GM23338 (cell line): ENCODE measurements around the gene SCLY. TPM values are rescaled to one million over a fixed set of nuclear protein-coding genes. Genes with fewer than 3 reads are reported as not detected.

ENCODE experiments used
- ATAC-seq: fragments of 200-7000 bp; cut with Tn5 transposase; 3 replicates; pipeline ENCODE4 v1.9.1; 2020
- DNase-seq: peaks from one replicate; pipeline ENCODE4 v3.0.0-alpha.2; 2015; ENCODE audit warnings: low spot score
- H2AFZ ChIP-seq: fragments of 200-600 bp; sonication (generic); 2 replicates; pipeline ENCODE4 v1.8.0; 2016; ENCODE audit warnings: antibody characterized with exemption, mild to moderate bottlenecking, moderate library complexity
- H3F3A ChIP-seq: fragments of 200-600 bp; sonication (generic); replicated peaks from 2 replicates; pipeline ENCODE4 v1.8.0; 2017; ENCODE audit warnings: antibody characterized with exemption, mixed run types, low read depth
- H3K27ac ChIP-seq: fragments of 200-600 bp; sonication (generic); 2 replicates; pipeline ENCODE4 v1.6.1; 2016; ENCODE audit warnings: low read depth
- H3K27me3 ChIP-seq: fragments of 200-600 bp; sonication (generic); 2 replicates; pipeline ENCODE4 v1.8.0; 2016; ENCODE audit warnings: mild to moderate bottlenecking, mixed run types, moderate library complexity; ENCODE audit not compliant: insufficient read depth
- H3K36me3 ChIP-seq: fragments of 200-600 bp; sonication (generic); 2 replicates; pipeline ENCODE4 v1.8.0; 2016; ENCODE audit warnings: mild to moderate bottlenecking; ENCODE audit not compliant: insufficient read depth
- H3K4me1 ChIP-seq: fragments of 200-600 bp; sonication (generic); 2 replicates; pipeline ENCODE4 v1.8.0; 2016; ENCODE audit warnings: mild to moderate bottlenecking, moderate library complexity; ENCODE audit not compliant: insufficient read depth
- H3K4me2 ChIP-seq: fragments of 200-600 bp; sonication (generic); 2 replicates; pipeline ENCODE4 v1.7.1; 2017; ENCODE audit warnings: mixed run types
- H3K4me3 ChIP-seq: fragments of 200-600 bp; sonication (generic); 2 replicates; pipeline ENCODE4 v1.6.1; 2016; ENCODE audit warnings: mixed run types
- H3K79me2 ChIP-seq: fragments of 200-600 bp; sonication (generic); replicated peaks from 2 replicates; pipeline ENCODE4 v1.8.0; 2017; ENCODE audit warnings: mild to moderate bottlenecking; ENCODE audit not compliant: insufficient read depth
- H3K9me2 ChIP-seq: fragments of 200-600 bp; sonication (generic); 2 replicates; pipeline ENCODE4 v1.8.0; 2017; ENCODE audit not compliant: insufficient read depth
- H4K20me1 ChIP-seq: fragments of 200-600 bp; sonication (generic); replicated peaks from 2 replicates; pipeline ENCODE4 v1.8.0; 2017; ENCODE audit warnings: mild to moderate bottlenecking; ENCODE audit not compliant: insufficient read depth
- H3K27ac Mint-ChIP-seq: 2 replicates; pipeline ENCODE4 v1.8.0; 2020; ENCODE audit warnings: inconsistent platforms, mild to moderate bottlenecking, moderate library complexity, mixed read lengths
- H3K27me3 Mint-ChIP-seq: 3 replicates; pipeline ENCODE4 v1.8.0; 2022; ENCODE audit warnings: low read depth, mild to moderate bottlenecking, moderate library complexity, mixed read lengths, inconsistent platforms; ENCODE audit not compliant: insufficient read depth, poor library complexity
- H3K36me3 Mint-ChIP-seq: 3 replicates; pipeline ENCODE4 v1.8.0; 2021; ENCODE audit warnings: low read depth, mild to moderate bottlenecking, inconsistent platforms, moderate library complexity, mixed read lengths
- H3K4me1 Mint-ChIP-seq: 3 replicates; pipeline ENCODE4 v1.8.0; 2020; ENCODE audit warnings: mild to moderate bottlenecking, inconsistent platforms, mixed read lengths
- H3K4me3 Mint-ChIP-seq: 3 replicates; pipeline ENCODE4 v1.8.0; 2021; ENCODE audit warnings: moderate library complexity, mild to moderate bottlenecking, inconsistent platforms, mixed read lengths
- H3K9me3 Mint-ChIP-seq: 3 replicates; pipeline ENCODE4 v1.8.0; 2020; ENCODE audit warnings: moderate library complexity, mild to moderate bottlenecking, inconsistent platforms, mixed read lengths
- CREB1 ChIP-seq: fragments of 250-450 bp; sonication (Bioruptor Pico); IDR thresholded peaks from 2 replicates; pipeline ENCODE4 v1.5.0; 2020; ENCODE audit warnings: low read depth, mild to moderate bottlenecking, moderate library complexity
- EZH2 ChIP-seq: fragments of 200-600 bp; sonication (generic); IDR thresholded peaks from one replicate; pipeline ENCODE4 v1.8.0; 2017; ENCODE audit warnings: antibody characterized with exemption, mild to moderate bottlenecking, low read depth; ENCODE audit not compliant: unreplicated experiment
- NANOG ChIP-seq: IDR thresholded peaks from 2 replicates; pipeline ENCODE4 v1.6.1; 2016; ENCODE audit warnings: antibody characterized with exemption, borderline replicate concordance
- POLR2AphosphoS5 ChIP-seq: IDR thresholded peaks from 2 replicates; pipeline ENCODE4 v1.6.1; 2016; ENCODE audit warnings: antibody characterized with exemption, low read depth
- STAT1 ChIP-seq: IDR thresholded peaks from one replicate; pipeline ENCODE4 v1.6.1; 2016; ENCODE audit warnings: antibody characterized with exemption; ENCODE audit not compliant: unreplicated experiment
- ZNF114 ChIP-seq: fragments of 250-450 bp; sonication (Bioruptor Pico); IDR thresholded peaks from 2 replicates; pipeline ENCODE4 v1.5.0; 2020; ENCODE audit warnings: mild to moderate bottlenecking, moderate library complexity
- ZNF331 ChIP-seq: fragments of 250-450 bp; sonication (Bioruptor Pico); IDR thresholded peaks from 2 replicates; pipeline ENCODE4 v1.5.0; 2020; ENCODE audit warnings: low read depth, mild to moderate bottlenecking, moderate library complexity
- ZNF462 ChIP-seq: fragments of 250-450 bp; sonication (Bioruptor Pico); IDR thresholded peaks from 2 replicates; pipeline ENCODE4 v1.5.0; 2020; ENCODE audit warnings: mild to moderate bottlenecking, moderate library complexity
- polyA plus RNA-seq: library from polyadenylated mRNA; unstranded; fragments of >200 nt; fragmentation: Nextera tagmentation; extraction: Ambion mirVana; gene quantifications from 2 replicates; pipeline ENCODE4 v1.2.1, GENCODE V29; 2016
- total RNA-seq: library from RNA; depleted of rRNA; stranded (reverse); fragments of >200 nt; shearing (Covaris generic); gene quantifications from 2 replicates; pipeline ENCODE4 v1.2.3, GENCODE V29; 2014

Gene SCLY
- total and polyA plus RNA-seq, 2 experiments from 2014 or later: 57.2 to 80.3 TPM

DNA sequence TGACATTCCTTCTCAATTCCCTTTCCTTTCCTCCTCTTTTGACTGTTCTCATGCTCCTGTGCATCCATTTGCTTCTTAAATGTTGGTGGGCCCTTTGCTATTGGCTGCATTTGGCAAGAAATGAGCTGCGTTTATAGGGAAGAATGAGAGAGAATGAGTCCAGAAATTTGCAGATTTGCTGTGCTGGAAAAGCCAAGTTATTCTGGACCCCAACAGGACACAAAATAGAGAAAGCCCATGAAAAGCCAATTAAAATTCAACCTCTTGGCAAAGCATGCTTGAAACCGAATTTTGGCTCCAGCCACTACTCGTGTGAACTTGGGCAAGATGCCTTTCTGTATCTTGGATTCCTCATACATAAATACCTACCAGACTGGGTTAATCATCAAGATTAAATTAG lies 1.3 kb upstream of the SCLY start:
- ATAC-seq: no peak
- TF ChIP-seq EZH2 (no peak), NANOG (no peak), ZNF462 (CRISPR knock-in tag) (no peak), CREB1 (CRISPR knock-in tag) (no peak), STAT1 (no peak), ZNF114 (CRISPR knock-in tag) (no peak), POLR2AphosphoS5 (no peak), ZNF331 (CRISPR knock-in tag) (no peak)
- Histone ChIP-seq H3K4me2 (peak overlapping the region; percentile 98), H3K27me3 (no peaks in the 10 kb centered on the region), H3F3A (0 out of 2 replicates have a peak, but pooled peaks cover 3% of the 10 kb centered on the region), H4K20me1 (no peaks in the 10 kb centered on the region), H3K36me3 (peaks cover 3% of the 10 kb centered on the region; the same call in 1 of the 2 replicates), H3K27ac (no peak overlapping the region), H3K79me2 (peaks cover 41% of the 10 kb centered on the region), H3K4me3 (peak overlapping the region; percentile 99), H3K4me1 (peaks cover 19% of the 10 kb centered on the region), H3K9me2 (no peaks in the 10 kb centered on the region), H2AFZ (no peak overlapping the region)
- Mint-ChIP-seq H3K9me3 (peaks cover 12% of the 10 kb centered on the region), H3K4me1 (peaks cover 25% of the 10 kb centered on the region), H3K4me3 (peak overlapping the region; percentile 85), H3K27me3 (peaks cover 5% of the 10 kb centered on the region), H3K36me3 (peaks cover 26% of the 10 kb centered on the region), H3K27ac (no peak overlapping the region)
- DNase-seq: no peak
